ENCODE measurements around the gene TTYH1.
A peak's percentile ranks its signal among the peaks of the same experiment; 100 is the strongest.
"Not testable (repeated sequence)": the region's sequence is repeated elsewhere in the genome, so short reads cannot be mapped to it uniquely, and the experiment has no call there.

The TTYH1 gene

DNA sequence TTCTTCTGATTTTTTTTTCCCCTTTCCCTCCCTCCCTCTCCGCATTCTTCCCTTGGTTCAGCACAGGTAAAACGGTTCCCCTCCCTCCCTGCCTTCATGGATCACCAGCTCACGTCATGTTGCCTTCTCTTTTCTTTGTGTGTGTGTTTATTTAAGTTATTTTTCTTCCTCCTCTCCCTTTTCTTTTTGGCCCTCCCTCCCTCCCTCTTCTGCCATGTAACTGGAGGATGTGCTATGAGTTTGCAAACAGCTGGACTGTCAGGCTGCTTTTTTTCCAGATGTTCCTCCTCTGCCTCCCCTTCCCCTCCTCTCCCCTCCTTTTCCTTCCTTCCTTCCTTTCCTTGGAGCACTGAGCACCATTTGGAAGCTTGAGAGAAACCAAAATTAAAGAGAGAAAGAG is 46.3 kb downstream of the TTYH1 start:
- peak; percentile 22 for DNase-seq

DNA sequence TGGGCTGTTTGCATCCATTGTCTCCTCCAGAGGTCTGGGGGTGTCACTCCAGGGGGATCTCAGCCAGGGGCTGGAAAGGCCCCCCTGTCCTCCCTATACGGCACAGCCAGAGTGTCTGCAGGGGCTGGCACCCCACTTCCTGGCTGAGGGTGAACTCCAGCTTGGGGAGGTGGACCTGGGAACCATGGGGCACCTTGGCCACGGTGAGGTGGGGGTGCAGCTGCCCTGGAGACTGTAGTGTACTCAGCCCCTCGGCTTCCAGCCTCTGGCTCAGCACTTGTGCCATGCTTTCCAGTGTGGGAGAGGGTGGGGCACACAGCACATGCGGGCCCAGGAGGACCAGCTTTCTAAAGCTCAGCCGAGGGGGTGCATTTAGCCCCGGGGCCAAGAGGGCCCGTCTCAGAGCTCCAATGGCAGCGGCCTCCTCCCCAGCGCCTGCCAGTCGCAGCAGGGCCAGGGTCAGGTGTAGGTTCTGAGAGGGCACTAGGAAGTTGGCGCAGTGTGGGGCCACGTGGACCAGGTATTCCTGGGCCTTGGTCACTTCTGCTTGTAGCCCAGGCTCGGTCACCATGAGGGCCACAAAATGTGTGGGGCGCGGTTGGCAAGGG is 46.9 kb downstream of the TTYH1 start:
- no peak for DNase-seq

DNA sequence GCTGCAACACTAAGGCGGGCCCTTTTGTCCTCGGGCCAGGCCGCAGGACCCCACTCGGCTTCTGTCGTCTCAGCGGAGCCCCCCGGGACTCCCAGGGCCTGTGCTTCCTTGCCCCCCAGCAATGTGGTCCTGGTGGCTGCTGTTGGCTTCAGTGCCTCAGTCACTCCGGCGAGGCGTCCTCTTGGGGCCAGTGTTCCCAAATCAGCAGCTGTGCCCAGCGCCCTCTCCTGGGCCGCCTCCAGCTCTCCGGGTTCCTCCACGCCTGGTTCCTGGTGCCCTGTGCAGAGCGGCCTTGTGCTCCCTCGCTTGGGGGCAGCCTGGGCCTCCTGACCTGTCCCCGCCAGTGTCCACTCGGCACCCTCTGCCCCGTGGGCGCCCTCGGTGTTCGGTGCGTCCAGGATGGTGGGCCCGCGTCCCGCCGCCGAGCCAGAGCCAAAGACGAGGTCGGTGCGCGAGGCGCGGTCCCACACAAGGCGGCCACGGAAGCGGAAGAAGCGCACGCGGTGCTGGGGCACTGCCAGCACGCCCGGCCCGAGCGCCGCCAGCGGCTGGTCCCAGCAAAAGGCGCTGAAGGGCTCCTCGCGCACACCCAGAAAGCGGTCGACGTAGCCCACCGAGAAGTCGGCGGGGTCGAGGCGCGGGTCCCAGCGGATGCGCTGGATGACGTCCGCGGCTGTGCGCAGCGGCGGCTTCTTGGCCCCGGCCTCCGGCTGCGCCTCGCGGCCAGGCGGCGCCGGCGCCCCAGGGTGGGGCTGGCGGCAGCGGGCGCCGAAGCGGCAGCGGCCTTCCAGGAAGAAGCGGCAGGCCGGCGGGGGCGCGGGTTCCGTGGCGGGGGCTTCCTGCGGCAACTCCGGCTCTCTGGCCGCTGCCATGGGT is 47.6 kb downstream of the TTYH1 start:
- DNase-seq = peak; percentile 78

DNA sequence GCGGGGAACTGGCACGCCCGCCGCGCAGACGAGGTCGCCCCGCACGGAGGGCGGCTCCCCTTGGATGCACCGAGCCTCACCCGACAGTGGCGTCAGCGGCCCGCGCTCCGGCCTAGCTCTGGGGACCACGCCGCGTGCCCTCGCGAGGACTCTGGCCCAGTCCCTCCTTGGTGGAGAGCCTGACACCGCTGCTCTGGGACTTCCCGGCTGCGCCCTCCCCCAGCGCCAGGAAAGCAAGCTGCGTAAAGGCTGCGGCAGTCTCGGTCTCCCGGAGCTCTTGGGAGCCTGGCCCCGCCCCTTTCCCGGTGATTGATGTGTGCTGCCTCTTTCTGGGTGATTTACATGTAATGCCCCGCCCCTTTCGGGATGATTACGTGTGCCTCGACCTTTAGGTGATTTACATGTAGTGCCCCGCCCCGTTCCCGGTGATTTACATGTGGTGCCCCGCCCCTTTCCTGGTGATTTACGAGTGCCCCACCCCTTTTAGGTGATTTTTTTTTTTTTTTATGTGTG is 48.3 kb downstream of the TTYH1 start, which contains the start of gene LENG9:
Gene LENG9, minus strand, starts transcription at position 248 of the 513 bp plus-strand sequence. CDS start 252 bp downstream, outside the sequence.
- peak; percentile 98 for DNase-seq

DNA sequence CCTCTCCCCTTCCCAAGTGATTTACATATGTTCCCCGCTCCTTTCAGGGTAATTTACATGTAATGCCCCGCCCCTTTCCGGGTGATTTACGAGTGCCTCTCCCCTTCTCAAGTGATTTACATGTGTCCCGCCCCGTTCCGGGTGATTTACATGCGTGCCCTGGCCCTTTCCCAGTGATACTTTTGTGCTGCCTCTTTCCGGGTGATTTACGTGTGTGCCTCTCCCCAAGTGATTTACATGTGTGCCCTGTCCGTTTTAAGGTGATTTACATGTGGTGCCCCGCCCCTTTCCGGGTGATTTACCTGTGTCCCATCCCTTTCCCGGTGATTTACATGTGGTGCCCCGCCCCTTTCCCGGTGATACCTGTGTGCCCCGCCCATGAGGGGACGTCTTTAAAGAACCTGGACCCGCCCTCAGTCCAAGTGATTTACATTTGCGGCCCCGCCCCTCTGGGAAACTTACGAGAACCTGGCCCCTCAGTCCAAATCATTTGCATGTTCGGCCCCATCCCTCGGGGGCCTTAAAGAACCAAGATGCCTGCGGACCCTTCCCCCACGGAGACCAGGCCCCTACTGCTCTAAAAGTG is 48.9 kb downstream of the TTYH1 start:
- peak; percentile 91 for DNase-seq

DNA sequence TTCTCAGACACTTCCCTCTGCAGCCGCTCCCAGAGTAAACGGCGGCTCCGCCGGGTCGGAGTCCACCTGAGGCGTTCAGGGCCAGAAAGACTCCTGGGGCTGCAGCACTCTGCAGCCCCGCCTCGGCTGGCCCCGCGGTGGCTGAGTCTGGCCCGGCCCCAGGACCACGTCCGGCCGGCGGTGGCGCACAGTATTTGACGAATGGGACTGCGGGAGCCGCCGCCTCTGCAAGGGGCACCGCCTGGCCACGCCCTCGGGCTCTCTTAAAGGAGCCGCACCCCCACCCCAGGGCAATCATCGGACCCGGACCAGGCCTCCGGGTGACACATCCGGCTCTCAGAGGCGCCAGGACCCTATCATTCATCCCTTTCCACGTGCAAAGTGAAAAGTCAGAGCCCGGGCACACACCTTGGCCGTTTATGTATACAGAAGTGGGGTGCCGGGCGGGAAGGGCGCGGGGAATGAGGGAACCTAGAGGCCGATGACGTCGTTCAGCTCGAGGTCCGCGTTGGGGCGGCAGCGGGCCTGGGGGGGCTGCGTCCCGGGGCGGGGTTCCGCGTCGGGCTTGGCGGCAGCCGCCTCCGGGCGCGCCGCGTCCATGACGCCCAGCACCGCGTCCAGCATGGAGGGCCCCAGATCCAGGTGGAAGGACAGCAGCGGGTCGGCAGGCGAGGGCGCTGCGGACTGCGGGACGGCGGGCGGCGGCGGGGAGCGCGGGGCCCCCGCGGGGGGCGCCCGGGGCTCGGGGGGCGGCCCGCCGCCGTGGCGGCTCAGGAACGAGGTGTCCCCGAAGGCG is 49.6 kb downstream of the TTYH1 start:
- DNase-seq = peak; percentile 93

DNA sequence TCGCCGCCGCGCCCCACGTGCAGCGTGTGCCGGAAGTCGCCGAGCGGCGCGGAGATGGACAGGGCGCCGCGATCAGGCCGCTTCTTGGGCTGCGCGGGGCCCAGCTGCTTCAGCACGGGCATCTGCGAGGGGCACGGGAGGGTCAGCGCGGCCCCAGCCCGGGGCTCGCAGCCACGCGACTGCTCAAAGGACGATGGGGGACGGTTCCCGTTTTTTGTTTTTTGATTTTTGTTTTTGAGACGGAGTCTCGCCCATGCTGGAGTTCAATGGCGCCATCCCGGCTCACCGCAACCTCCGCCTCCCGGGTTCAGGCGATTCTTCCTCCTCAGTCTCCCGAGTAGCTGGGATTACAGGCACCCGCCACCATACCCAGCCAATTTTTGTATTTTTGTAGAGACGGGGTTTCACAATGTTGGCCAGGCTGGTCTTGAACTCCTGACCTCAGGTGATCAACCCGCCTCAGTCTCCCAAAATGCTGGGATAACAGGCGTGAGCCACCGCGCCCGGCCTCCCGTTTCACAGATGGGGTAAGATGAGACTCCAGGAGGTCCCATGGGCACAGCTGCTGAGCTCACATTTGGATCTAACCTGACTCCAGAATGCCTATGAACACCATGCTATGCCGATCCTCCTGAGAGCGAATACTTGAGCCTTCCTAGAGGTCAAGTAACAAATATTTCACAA is 50.3 kb downstream of the TTYH1 start:
- DNase-seq = no peak

DNA sequence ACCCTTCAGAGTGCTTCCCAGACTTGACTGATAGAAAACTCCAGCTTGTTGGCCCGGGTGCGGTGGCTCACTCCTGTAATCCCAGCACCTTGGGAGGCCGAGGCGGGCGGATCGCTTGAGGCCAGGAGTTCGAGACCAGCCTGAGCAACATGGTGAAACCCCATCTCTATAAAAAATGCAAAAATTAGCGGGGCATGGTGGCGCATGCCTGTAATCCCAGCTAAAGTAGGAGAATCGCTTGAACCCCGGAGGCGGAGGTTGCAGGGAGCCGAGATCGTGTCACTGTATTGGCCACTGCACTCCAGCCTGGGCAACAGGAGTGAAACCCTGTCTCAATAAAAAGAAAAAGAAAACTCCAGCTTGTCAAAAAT is 50.8 kb downstream of the TTYH1 start:
- DNase-seq = not testable (repeated sequence)

DNA sequence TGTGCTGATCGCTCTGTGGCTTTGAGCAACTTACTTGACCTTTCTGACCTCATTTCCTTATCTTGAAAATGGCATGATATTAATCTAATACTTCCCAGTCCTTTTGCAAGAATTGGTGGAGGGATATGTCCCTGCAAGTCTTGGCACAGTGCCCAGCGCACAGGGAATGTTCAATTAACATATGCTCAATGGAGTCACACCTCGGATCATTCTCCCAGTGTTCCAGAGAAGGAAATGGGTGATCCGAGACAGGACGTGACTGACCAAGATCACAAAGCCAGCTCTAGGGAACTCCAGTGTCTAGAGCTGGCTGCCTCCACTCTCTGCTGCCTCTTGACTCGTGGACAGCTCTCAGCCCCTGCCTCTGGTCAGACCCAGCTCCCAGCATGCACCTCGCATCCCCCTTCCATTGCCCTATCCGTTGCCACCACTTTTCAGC is 54.3 kb downstream of the TTYH1 start:
- DNase-seq = no peak

DNA sequence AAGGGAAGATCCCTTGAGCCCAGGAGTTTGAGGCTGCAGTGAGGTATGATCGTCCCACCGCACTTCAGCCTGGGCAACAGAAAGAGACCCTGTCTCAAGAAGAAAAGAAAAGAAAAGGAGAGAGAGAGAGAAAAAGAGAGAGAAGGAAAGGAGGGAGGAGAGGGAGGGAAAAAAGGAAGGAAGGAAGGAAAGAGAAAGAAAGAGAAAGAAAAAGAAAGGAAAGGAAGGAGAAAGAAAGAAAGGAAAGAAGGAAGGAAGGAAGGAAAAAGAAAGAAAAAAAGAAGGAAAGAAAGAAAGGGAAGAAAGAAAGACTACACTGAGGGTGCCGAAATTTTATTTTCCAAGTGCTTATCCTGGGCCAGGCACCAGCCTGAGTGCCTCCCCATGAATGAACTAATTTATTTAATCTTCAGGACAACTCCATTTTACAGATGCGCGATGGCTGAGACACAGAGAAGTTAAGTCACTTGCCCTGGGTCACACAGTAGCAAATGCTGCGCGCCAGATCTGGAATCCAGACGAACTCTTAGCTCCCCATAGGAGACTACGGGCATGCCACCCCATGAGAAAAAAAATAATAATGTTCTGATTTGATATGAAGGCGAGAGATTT is 55.1 kb downstream of the TTYH1 start:
- DNase-seq = no peak

DNA sequence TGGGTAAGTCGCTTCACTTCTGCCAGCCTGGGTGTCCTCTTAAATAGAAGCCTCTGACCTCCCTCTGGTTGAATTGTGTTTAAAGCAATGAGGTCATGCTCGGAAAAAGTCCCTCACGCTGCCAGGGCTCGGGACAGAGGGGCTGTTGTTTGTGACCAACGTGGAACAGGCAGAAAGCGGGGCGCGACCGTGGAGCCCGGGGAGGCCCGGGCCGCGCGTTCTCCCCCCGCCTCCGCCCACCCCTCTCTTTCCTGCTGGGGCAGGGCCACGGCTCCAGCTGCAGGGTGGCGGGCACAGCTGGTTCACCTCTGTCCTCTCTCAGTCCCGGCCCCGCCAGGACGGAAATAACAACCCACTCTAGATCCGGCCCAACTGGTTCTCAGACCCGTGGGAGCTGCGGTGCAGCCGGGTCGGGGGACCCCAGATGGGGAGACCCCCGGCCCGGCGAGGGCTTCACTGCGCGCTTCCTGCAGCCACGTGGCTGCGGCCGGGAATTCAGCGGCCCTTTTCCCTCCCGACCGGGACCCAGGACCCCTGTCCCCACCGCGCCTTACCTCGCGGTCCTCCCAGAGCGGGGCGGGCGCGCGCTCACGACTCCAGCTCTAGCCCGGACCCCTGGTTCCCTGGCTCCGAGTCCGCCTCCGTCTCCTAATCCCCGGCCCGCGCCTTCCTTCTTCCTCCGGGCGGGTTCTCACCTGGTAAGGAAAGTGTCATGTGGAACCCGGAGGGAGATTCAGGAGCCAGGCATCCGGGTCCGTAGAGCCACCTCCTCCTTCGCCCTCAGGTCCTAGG is 55.9 kb downstream of the TTYH1 start:
- DNase-seq = peak; percentile 63

DNA sequence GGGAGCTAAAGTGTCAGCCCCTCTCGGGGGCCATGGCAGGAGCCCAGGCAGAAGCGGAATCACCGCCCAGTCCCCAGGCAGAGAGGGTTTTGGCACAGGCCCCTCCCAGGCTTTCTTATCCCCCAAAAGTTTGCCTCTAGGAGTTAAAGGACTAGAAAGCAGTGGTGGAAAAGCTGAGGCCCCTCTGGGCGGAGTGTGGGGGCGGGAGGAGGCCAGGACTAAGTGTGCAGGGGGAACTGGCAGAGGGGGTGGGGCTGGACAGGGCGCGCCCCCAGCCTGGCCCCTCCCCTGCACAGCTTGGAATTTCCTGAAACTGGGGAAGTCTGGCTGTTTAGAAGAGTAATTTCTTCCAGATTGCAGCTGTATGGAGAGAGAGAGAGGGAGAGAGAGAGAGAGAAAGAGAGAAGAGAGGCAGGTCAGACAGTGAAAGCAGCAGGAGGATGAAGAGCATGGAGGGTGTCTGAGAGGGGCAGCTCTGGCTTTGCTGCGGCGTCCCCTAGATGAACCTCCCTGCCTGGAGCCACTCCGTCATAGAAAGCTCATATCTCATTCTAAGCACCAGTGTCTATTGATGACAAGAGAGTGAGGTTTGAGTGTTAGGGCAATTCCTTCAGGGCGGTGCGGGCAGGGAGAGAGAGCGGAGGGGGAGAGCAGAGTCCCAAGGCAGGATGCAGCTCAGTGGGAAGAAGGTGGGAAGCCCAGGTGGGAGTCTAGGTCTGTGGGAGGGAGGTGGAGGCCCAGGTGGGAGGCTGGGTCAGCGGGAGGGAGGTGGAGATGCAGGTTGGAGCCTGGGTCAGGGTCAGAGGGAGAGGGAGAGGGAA is 58.0 kb downstream of the TTYH1 start, which contains the start of gene CDC42EP5:
Gene CDC42EP5, minus strand, starts transcription at position 226 of the 821 bp plus-strand sequence. CDS start 7,749 bp downstream, outside the sequence.
- DNase-seq = peak; percentile 91

DNA sequence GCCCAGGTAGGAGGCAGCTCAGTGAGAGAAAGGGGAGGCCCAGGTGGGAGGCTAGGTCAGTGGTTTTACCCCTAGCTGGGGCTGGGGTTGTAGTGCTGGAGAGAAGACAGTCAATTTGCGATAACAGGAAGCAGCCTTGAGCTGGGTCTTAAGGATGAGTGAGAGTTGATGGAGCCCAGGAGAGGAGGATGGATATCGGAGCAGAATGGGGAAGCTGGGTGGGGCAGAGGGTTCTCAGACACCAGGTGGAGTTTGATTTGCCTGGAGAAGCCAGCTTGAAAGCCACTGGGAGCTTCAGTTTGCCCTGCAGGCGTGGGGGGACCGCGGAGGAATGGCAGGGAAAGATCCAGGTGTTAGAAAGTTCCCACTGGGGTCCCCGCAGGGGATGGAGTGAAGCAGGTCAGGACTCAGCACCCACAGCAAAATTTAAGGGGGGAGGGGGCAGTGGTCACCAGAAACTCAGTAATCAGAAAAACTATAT is 58.7 kb downstream of the TTYH1 start:
- DNase-seq = no peak

DNA sequence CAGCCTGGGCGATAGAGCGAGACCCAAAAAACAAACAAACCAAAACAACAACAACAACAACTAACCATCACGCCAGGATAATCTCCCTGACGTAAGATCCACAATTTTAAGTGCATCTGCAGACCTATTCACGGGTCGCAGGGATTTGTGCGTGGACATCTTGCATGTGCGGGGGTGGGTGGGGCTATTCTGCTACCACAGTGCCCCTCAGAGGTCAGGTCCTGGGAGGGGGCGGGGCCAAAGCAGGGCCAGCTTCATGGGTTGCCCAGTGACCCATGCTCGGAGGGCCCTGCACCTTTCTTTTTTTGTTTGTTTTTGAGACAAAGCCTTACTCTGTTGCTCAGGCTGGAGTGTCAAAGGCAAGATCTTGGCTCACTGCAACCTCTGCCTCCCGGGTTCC is 60.4 kb downstream of the TTYH1 start:
- DNase-seq = no peak

DNA sequence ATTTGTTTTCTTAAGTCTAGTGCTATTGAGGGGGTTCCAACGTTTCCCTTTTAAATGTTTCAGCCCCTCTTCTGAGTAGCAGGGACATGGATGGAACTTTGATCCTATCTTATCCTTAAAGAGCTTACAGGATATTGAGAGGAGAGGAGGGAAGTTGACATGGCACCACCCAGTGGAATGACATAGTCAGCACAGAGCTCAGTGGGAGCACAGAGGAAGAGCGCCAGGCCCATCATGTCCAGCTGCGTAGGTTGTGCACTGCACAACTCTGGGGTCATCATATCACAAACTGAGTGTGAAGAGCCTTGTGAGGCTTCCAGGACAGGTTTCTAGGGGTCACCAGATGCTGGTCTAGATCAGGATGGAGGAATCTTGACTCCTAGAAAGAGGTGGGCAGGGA is 62.4 kb downstream of the TTYH1 start:
- DNase-seq = no peak

DNA sequence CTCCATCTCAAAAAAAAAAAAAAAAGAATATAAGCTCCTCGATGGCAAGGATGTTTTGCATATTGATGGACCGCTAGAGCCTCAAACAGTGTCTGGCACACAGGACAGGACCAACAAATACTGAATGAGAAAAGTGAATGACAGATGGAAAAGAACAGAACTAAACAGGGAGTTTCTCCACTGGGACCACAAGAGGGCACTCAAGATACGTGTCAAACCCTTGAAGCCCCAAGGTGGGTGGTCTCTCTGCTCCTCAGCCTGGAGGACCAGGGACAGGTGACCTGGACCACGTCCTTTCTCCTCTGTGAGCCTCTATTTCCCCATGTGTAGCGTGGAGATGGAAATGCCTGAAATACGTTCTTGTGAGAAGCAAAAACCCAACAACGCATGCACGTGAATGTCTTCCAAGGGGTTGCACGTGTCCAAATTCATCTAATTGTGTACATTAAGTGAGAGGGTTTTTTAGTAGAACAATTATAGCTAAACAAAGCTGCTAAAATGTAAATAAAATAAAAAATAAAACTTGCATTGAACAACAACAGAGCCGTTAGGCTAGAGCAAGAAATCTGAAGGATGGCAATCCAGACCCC is 63.5 kb downstream of the TTYH1 start:
- peak; percentile 85 for DNase-seq

DNA sequence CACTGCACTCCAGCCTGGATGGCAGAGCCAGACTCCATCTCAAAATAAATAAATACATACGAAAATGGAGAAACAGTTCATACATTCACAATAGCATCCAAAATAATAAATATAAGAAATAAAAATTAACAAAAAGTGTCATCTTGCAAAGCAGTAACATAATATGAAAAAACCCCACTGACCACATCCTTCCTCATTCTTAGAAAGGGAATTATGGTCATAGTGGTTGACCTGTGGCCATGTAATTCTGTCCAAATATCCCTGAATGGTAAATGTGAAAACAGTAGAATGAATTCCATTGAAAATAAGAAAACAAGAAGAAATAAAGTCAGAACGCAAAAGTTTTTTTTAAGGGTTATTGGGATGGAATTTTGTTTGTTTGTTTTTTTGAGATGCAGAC is 64.8 kb downstream of the TTYH1 start:
- no peak for DNase-seq

DNA sequence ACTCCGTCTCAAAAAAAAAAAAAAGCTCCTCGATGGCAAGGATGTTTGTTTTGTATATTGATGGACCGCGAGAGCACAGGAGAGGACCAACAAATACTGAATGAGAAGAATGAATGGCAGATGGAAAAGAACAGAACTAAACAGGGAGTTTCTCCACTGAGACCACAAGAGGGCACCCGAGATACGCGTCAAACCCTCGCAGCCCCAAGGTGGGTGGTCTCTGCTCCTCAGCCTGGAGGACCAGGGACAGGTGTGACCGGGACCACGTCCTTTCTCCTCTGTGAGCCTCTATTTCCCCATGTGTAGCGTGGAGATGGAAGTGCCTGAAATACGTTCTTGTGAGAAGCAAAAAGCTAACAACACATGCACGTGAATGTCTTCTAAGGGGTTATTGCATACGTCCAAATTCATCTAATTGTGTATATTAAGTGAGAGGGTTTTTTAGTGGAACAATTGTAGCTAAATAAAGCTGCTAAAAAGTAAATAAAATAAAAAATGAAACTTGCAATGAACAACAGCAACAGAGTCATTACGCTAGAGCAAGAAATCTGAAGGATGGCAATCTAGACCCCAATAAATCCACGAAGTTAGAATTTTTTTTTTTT is 66.2 kb downstream of the TTYH1 start:
- DNase-seq = peak; percentile 83

DNA sequence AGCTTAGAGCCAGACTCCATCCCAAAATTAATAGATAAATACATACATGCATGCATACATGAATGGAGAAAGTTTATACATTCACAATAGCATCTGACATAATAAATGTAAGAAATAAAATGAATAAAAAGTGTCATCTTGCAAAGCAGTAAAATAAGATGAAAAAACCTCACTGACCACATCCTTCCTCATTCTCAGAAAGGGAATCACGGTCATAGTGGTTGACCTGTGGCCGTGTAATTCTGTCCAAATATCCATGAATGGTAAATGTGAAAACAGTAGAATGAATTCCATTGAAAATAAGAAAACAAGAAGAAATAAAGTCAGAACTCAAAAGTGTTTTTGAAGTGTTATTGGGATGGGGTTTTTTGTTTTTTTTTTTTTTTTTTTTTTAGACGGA is 67.6 kb downstream of the TTYH1 start:
- DNase-seq = no peak

All from eye (tissue), 1 donor.